Activated T-helper 17 cell treated with anti-CD3 and anti-CD28 coated beads, Interleukin-2, amount 50 U/mL, for 72 hours (primary cell): ENCODE results near the gene IKZF3. TPM values are rescaled to one million over a fixed set of nuclear protein-coding genes. Genes with fewer than 3 reads are reported as not detected.
"Not testable (repeated sequence)": the region's sequence is repeated elsewhere in the genome, so short reads cannot be mapped to it uniquely, and the experiment has no call there.

Source experiments
- ATAC-seq: fragments of 150-1000 bp; cut with Tn5 transposase; replicated peaks from 2 replicates; pipeline ENCODE4 v1.10.0; 2021; ENCODE audit warnings: mild to moderate bottlenecking, moderate library complexity
- H3K27ac Mint-ChIP-seq: one replicate; pipeline ENCODE4 v1.8.0; 2022; ENCODE audit warnings: mixed read lengths
- H3K27me3 Mint-ChIP-seq: one replicate; pipeline ENCODE4 v1.8.0; 2022; ENCODE audit warnings: mixed read lengths
- H3K36me3 Mint-ChIP-seq: one replicate; pipeline ENCODE4 v1.8.0; 2022; ENCODE audit warnings: low read depth, mild to moderate bottlenecking, mixed read lengths
- H3K4me1 Mint-ChIP-seq: one replicate; pipeline ENCODE4 v1.8.0; 2022; ENCODE audit warnings: mixed read lengths
- H3K4me3 Mint-ChIP-seq: one replicate; pipeline ENCODE4 v1.8.0; 2022; ENCODE audit warnings: mild to moderate bottlenecking, mixed read lengths
- H3K9me3 Mint-ChIP-seq: one replicate; pipeline ENCODE4 v1.8.0; 2022; ENCODE audit warnings: mixed read lengths
- total RNA-seq, 2 donors: library from RNA; stranded (reverse); gene quantifications; one replicate each; pipeline ENCODE4 v1.2.3, GENCODE V29; 2022

The IKZF3 gene
- total RNA-seq, 2 donors from 2014 or later: 55.0 to 119 TPM

GRCh38 chr17:39772415-39772814 is 91.7 kb downstream of the IKZF3 start:
- Mint-ChIP-seq H3K9me3 (no peaks in the 10 kb centered on the region), H3K27me3 (no peaks in the 10 kb centered on the region), H3K36me3 (peaks cover 98% of the 10 kb centered on the region), H3K4me3 (peak overlapping the region; percentile 95), H3K4me1 (peaks cover 72% of the 10 kb centered on the region), H3K27ac (peak overlapping the region; percentile 95)
- ATAC-seq: no peak

- Mint-ChIP-seq H3K9me3 (no peaks in the 10 kb centered on the region), H3K27me3 (no peaks in the 10 kb centered on the region), H3K27ac (peak overlapping the region; percentile 95), H3K4me3 (peak overlapping the region; percentile 95), H3K36me3 (peaks cover 98% of the 10 kb centered on the region), H3K4me1 (peaks cover 79% of the 10 kb centered on the region)
- ATAC-seq: peak; percentile 80
Observed at GRCh38 chr17:39769974-39770587, 94.0 kb downstream of the IKZF3 start.

- peak overlapping the region; percentile 95 for H3K27ac Mint-ChIP-seq
- H3K4me1 Mint-ChIP-seq: peaks cover 68% of the 10 kb centered on the region
- H3K9me3 Mint-ChIP-seq: no peaks in the 10 kb centered on the region
- H3K4me3 Mint-ChIP-seq: peak overlapping the region; percentile 95
- H3K36me3 Mint-ChIP-seq: peaks cover 100% of the 10 kb centered on the region
- ATAC-seq: peak; percentile 16
- H3K27me3 Mint-ChIP-seq: no peaks in the 10 kb centered on the region
Observed at GRCh38 chr17:39767147-39767546, 97.0 kb downstream of the IKZF3 start.

- H3K27ac Mint-ChIP-seq: peak overlapping the region; percentile 95
Observed at GRCh38 chr17:39765766-39766165, 98.3 kb downstream of the IKZF3 start.

GRCh38 chr17:39765175-39765574 is 98.9 kb downstream of the IKZF3 start:
- ATAC-seq: no peak
- peaks cover 96% of the 10 kb centered on the region for H3K36me3 Mint-ChIP-seq
- H3K27me3 Mint-ChIP-seq: no peaks in the 10 kb centered on the region
- H3K9me3 Mint-ChIP-seq: no peaks in the 10 kb centered on the region
- peaks cover 52% of the 10 kb centered on the region for H3K4me1 Mint-ChIP-seq
- peak overlapping the region; percentile 95 for H3K4me3 Mint-ChIP-seq
- peak overlapping the region; percentile 95 for H3K27ac Mint-ChIP-seq

More at GRCh38 chr17:39765766-39766165, 98.3 kb downstream of the IKZF3 start:
- Mint-ChIP-seq H3K4me1 (peaks cover 57% of the 10 kb centered on the region), H3K36me3 (peaks cover 98% of the 10 kb centered on the region), H3K4me3 (peak overlapping the region; percentile 95), H3K27me3 (no peaks in the 10 kb centered on the region), H3K9me3 (no peaks in the 10 kb centered on the region)
- ATAC-seq: no peak

- H3K36me3 Mint-ChIP-seq: peaks cover 94% of the 10 kb centered on the region
- not testable (repeated sequence) for H3K27me3 Mint-ChIP-seq, H3K4me3 Mint-ChIP-seq, H3K9me3 Mint-ChIP-seq, H3K27ac Mint-ChIP-seq, ATAC-seq
- peaks cover 51% of the 10 kb centered on the region for H3K4me1 Mint-ChIP-seq
Observed at GRCh38 chr17:39764171-39764570, 99.9 kb downstream of the IKZF3 start.

- H3K4me3 Mint-ChIP-seq: peak overlapping the region; percentile 16
- no peaks in the 10 kb centered on the region for H3K27me3 Mint-ChIP-seq
- peaks cover 50% of the 10 kb centered on the region for H3K4me1 Mint-ChIP-seq
- no peak for ATAC-seq
- H3K36me3 Mint-ChIP-seq: peaks cover 94% of the 10 kb centered on the region
- no peaks in the 10 kb centered on the region for H3K9me3 Mint-ChIP-seq
- peak overlapping the region; percentile 41 for H3K27ac Mint-ChIP-seq
Observed at GRCh38 chr17:39763051-39763820, 100.9 kb downstream of the IKZF3 start.

- Mint-ChIP-seq H3K4me3 (peak overlapping the region; percentile 16), H3K4me1 (peaks cover 50% of the 10 kb centered on the region), H3K27me3 (no peaks in the 10 kb centered on the region), H3K9me3 (no peaks in the 10 kb centered on the region), H3K27ac (peak overlapping the region; percentile 41), H3K36me3 (peaks cover 90% of the 10 kb centered on the region)
- peak; percentile 15 for ATAC-seq
Observed at GRCh38 chr17:39761861-39762496, 102.1 kb downstream of the IKZF3 start.

- peak overlapping the region; percentile 98 for H3K27ac Mint-ChIP-seq
- no peaks in the 10 kb centered on the region for H3K9me3 Mint-ChIP-seq
- peak overlapping the region; percentile 76 for H3K4me3 Mint-ChIP-seq
- peaks cover 62% of the 10 kb centered on the region for H3K36me3 Mint-ChIP-seq
- ATAC-seq: no peak
- H3K27me3 Mint-ChIP-seq: no peaks in the 10 kb centered on the region
- peaks cover 47% of the 10 kb centered on the region for H3K4me1 Mint-ChIP-seq
Observed at GRCh38 chr17:39759204-39759603, 104.9 kb downstream of the IKZF3 start.

- no peaks in the 10 kb centered on the region for H3K27me3 Mint-ChIP-seq
- H3K27ac Mint-ChIP-seq: peak overlapping the region; percentile 98
- H3K4me3 Mint-ChIP-seq: peak overlapping the region; percentile 76
- ATAC-seq: peak; percentile 52
- peaks cover 52% of the 10 kb centered on the region for H3K36me3 Mint-ChIP-seq
- peaks cover 50% of the 10 kb centered on the region for H3K4me1 Mint-ChIP-seq
- no peaks in the 10 kb centered on the region for H3K9me3 Mint-ChIP-seq
Observed at GRCh38 chr17:39757931-39758873, 105.9 kb downstream of the IKZF3 start.

- Mint-ChIP-seq H3K4me3 (peak overlapping the region; percentile 76), H3K27me3 (no peaks in the 10 kb centered on the region), H3K27ac (peak overlapping the region; percentile 98), H3K36me3 (peaks cover 42% of the 10 kb centered on the region), H3K4me1 (peaks cover 46% of the 10 kb centered on the region), H3K9me3 (no peaks in the 10 kb centered on the region)
- no peak for ATAC-seq
Observed at GRCh38 chr17:39757176-39757662, 106.9 kb downstream of the IKZF3 start.

- peaks cover 46% of the 10 kb centered on the region for H3K4me1 Mint-ChIP-seq
- peak overlapping the region; percentile 85 for H3K27ac Mint-ChIP-seq
- H3K36me3 Mint-ChIP-seq: peaks cover 37% of the 10 kb centered on the region
- no peak for ATAC-seq
- no peaks in the 10 kb centered on the region for H3K9me3 Mint-ChIP-seq
- H3K4me3 Mint-ChIP-seq: peak overlapping the region; percentile 76
- no peaks in the 10 kb centered on the region for H3K27me3 Mint-ChIP-seq
Observed at GRCh38 chr17:39756380-39757079, 107.6 kb downstream of the IKZF3 start.
